HG03196 (cell line): ENCODE data around the gene SLC25A42.

Experiments used
- ATAC-seq: cut with Tn5 transposase; IDR thresholded peaks from one replicate; pipeline ENCODE4 v1.9.1; 2021; ENCODE audit not compliant: unreplicated experiment

The SLC25A42 gene

DNA sequence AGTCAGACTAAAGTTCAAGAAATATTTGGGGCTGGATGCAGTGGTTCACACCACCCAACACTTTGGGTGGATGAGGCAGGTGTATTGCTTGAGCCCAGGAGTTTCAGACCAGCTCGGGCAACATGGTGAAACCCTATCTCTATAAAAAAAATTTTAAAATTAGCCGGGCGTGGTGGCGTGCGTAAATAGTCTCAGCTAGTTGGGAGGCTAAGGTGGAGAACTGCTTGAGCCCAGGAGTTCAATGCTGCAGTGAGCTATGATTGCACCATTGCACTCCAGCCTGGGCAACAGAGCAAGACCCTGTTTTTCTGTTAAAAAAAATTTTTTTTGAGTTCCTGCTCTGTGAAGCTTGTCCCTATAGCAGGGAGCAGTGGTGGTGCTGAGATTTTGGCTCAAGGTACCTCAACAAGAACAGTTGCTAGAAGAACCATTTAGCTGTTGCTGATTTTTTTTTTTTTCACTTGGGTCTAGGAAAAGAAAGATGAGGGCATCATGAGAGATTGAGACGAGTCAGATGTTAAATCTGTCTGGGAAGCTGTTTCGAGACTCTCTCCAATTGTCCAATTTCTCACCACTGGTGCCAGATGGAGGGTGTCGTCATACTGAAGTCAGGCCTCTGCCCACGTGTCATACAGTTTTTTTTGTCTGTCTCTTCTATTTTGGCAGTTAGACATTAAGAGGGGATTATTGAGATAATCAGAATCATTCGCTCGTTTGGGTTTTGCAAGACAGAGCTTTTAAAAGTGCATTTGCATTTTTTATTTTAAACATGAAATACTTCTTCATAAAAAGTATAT is 3.7 kb downstream of the SLC25A42 start:
- no peak for ATAC-seq

DNA sequence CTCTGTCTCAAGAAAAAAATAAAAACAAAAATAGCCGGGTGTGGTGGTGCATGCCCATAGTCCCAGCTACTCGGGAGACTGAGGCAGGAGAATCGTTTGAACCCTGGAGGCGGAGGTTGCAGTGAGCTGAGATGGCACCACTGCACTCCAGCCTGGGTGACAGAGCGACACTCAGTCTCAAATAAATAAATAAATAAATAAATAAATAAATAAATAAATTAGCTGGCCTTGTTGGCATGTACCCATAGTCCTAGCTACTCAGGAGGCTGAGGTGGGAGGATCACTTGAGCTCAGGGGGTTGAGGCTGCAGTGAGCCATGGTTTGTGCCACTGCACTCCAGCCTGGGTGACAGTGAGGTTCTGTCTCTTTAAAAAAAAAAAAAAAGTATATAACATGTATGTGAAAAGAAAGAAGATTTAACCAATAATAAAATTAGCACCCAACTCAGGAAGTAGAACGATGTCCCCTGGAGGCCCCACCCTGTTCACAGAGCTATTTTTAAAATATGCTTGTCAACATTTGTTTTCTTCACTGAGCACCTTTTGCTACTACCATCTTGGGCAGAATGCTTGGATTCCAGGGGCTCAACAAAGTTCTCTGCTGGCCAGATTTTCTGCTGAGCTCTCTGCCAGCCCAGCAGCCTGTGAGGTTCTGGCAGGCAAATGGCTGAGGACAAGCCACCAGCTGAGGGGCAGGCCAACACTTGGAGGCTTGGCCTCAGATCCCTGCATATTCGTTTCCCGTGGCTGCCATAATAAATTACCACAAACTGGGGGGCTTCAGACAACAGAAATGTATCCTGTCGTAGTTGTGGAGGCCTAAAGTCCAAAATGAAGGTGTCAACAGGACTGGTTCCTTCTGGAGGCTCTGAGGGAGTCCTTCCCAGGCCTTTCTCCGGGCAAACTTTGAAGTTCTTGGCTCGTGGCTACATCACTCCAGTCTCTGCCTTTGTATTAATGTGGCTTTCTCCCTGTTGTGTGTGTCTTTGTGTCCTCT is 5.2 kb downstream of the SLC25A42 start:
- ATAC-seq: no peak

DNA sequence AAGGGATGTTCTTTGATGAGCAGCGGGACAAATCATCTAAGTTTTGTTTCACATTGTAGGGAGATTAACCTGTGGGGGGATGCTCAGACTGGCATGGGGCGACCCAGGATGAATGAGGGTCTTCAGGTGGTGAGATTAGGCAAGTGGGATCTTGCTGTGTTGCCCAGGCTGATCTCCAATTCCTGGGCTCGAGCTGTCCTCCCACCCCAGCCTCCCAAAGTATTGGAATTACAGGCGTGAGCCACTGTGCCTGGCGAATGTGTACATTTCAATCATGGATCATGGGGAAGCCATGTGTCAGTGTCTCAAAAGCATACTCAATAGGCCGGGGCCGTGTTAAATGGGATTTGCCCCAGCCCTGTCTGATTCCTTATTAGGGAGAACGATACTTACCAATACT is 8.1 kb downstream of the SLC25A42 start:
- ATAC-seq: no peak

DNA sequence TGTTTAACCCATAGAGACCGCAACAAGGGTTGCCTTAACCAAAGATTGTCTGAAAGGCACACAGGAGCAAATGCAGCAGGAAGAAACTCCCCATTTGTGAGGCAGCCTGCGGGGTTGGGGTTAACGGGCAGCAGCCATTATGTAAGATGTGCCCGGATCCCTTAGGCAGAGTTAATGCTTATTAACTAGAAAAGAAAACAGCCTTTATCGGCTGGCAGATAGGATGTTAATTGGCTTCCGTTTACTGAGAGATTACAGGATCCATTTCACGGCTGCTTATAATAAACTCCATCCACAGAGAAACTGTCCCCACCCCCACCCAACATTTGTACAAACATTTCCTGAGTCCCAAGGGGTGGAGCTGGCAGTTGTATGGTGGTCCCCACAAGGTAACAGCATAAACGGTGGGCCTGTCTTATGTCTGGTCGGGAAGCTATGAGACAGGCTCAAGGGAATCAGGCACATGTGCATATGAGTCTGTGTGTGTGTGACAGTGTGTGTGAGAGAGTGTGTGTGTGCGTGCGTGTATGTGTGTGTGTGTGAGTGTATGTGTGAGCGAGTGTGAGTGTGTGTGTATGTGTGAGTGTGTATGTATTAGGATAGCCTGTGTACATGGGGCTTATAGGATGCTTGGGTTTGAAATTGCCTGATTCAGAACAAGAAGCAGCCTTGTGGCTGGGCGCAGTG is 10.5 kb downstream of the SLC25A42 start:
- no peak for ATAC-seq

DNA sequence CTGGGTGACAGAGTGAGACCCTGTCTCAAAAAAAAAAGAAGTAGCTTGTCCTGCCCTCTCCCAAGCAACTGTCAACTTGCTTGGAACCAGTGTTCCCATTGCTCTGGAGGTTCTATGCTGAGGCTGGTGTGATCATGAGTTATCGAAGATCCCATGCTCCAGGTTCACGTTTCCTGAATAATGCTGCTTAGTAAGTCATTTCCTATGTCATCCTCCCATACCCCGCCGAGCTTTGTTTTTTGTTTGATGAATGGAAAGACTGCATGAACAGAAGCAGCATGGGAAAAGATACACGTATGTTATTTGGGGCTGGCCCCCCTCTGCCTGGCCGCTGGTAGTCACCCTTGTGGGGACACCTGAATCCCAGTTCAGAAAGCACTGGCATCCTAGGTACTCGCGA is 11.3 kb downstream of the SLC25A42 start:
- no peak for ATAC-seq

DNA sequence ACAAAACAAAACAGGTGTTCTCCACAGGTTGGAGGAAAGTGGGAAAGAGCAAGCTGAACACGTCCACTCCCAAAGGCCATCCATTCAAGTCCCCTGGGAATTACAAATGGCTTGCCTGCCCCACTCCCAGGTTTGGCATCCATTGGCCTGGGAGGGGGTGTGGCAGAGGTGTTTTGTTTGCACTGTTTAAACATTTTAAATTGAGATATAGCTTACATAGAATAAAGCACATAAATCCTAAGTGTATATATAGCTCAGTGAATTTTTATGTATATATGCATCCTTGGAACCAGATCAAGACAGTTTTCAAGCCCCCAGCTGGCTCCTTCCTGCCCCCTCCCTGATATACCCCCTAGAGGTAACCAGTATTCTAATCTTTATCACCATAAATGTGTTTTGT is 12.7 kb downstream of the SLC25A42 start:
- ATAC-seq: no peak

DNA sequence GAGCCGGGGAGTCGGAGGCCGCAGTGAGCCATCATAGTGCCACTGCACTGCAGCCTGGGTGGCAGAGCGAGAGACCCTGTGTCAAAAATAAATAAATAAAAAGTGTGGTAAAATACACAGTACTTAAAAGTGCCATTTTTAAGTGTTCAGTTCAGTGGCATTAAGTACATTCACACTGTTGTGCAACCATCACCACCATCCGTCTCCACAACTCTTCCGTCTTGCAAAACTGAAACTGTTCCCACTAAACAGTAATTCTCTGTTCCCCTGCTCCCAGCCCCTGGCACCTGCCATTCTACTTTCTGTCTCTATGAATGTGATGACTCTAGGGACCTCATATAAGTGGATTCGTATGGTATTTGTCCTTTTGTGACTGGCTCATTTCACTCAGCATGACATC is 13.3 kb downstream of the SLC25A42 start:
- ATAC-seq: no peak

DNA sequence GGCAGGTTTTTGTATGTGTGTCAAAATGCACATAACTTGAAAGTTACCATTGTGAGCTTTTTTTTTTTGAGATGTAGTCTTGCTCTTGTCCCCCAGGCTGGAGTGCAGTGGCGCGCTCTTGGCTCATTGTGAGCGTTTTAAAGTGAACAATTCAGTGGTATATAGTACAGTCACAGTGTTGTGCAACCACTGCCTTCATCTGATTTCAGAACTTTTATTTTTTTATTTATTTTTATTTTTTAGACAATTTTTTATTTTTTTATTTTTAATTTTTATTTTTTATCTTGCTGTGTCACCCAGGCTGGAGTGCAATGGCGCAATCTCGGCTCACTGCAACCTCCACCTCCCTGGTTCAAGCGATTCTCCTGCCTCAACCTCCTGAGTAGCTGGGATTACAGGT is 15.0 kb downstream of the SLC25A42 start:
- no peak for ATAC-seq

DNA sequence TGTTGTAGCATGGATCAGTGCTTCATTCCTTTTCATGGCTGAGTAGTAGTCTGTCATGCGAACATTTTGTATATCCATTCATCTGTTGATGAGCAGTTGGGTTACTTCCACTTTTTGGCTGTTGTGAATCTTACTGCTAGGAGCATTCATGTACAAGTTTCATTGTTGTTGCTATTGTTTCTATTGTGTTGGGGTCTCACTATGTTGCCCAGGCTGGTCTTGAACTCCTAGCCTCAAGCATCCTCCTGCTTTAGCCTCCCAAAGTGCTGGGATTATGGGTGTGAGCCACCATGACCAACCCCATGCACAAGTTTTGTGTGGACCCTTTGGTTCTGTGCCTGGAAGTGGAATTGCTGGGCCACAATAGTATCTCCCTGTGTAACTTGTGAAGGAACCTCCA is 15.8 kb downstream of the SLC25A42 start:
- no peak for ATAC-seq

DNA sequence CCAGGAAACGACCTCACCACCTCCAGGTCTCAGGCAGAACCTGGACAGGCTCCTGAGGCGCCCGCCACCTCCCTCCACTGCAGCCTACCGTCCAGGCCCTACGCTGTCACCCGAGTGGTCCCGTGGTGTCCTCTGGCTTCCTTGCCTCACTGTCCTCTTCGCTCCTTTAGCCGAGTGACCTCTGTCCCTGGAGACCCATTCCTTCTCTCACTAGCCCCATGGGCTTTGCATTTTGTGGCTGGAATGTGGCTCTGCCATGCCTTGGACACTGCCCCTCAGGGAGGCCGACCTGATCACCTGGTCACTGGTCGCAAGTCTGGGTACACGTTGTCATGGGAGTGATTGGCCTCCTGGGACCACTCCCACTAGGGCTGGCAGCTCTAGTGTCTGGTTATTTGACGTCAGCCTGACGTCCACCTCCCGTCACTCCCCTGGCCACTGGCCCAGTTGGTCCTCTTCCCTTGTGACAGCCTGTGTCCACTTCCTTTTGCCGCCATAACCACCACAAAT is 17.9 kb downstream of the SLC25A42 start:
- ATAC-seq: no peak

DNA sequence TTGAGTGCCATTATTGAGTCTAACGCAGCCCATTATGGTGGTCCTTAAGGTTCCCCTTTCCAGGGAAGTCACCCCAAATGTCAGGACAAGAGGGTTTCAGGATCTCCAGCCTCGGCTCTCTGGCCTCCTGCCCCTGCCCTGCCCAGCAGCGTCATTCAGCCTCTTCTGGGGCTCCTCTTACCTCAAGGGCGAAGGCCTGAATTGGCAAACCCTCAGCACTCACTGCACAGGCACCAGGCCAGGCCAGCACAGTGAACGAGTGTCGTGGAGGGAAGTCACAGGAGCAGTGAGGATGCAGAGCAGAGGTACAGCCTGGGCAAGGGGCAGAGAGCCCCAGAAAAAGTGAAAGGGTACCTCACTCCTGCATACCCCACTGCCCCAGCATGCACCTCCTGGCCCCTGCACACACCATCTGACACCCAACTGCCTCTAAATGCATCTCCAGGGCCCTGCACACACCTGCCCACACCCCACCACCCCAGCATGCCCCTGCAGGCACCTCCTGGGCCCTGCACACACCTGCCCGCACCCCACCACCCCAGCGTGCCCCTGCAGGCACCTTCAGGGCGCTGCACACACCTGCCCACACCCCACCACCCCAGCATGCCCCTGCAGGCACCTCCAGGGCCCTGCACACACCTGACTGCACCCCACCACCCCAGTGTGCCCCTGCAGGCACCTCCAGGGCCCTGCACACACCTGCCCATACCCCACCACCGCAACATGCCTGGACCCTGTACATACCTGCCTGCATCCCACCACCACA is 19.8 kb downstream of the SLC25A42 start:
- ATAC-seq: no peak

DNA sequence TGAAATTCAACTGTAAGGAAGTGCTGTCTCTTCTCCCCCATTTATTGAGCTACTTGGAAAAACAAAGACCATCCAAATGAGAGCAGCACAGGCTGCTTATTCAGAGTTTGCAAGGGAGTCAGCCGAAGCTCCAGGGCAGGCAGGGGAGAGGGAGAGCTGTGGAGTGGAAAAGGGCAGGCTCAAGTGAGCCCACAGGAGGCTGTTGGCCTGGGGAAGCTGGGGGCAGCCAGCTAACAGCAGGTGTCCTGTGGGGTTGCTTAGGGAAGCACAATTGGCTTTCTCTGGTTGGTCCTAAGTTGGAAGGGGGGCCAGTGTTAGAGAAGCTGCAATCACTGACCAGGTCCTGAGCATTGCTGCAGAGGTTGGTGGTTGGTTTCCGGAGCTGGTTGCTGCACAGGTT is 23.9 kb downstream of the SLC25A42 start:
- no peak for ATAC-seq

DNA sequence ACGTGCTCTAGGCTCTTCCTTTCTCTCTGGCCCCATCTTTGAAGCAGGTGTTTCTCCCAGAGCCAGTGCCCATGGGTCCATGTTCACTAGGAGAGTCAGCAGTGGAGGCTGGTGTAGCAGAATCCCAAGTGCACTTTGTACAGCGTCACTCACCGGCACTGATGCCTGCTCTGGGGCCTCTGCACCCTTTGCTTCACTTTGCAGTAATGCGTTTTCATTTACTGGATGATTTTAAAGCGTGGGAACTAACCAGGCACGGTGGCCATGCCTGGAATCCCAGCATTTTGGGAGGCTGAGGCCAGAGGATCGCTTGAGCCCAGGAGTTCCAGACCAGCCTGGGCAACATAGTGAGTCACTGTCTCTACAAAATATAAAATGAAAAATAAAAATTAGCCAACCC is 30.7 kb downstream of the SLC25A42 start:
- ATAC-seq: no peak

DNA sequence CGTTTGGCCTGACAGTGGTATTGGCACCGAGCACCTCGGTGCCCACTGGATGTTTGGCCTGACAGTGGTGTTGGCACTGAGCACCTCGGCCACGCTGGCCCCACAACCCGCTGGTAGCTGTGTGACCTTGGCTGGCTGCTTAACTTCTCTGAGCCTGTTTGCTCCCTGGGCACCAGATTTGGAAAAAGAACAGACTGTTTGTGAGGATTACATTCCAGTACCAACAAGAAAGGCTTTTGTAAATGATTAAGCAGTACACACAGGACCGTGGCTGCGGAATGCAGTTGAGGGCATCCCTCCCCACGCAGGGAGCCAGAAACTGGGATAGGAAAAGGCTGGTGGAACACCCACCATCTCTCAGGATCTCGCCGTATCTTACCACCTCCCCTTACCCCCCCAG is 31.9 kb downstream of the SLC25A42 start:
- ATAC-seq: no peak

DNA sequence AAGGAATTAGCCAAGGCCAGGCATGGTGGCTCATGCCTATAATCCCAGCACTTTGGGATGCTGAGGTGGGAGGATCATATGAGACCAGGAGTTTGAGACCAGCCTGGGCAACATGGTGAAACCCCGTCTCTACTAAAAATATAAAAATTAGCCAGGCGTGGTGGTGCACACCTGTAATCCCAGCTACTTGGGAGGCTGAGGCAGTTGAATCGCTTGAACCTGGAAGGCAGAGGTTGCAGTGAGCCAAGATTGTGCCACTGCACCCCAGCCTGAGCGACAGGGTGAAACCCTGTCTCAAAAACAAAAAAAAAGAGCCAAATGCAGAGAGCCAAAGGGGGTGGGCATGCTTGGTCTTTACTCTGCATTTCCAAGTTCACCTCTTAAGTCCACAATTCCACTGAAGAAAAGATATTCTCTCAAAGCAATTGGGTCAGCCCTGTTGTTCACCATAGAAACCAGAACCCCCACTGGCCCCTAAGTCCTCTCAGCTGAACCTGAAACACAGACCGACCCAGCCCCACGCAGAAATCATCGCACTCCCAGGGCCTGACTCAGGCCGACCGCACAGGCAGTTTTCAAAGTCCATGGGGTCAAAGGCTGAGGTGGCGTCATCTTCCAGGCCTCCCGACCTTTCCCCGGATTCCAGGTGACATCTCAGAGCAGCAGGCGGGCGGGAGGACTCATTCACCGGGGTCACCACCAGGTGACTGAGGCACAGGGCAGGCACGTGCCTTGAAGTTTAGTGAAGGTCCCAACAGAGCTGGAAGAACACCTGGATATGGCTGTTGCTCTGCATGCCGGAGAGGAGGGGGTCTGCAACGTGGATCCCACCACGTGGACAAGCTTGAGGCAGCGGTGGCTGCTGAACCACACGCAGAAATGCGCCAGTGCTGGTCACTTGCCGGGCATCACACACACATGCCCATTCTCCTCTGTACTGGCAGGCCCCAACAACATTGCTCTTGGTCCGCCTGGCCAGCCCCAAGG is 33.1 kb downstream of the SLC25A42 start:
- no peak for ATAC-seq

DNA sequence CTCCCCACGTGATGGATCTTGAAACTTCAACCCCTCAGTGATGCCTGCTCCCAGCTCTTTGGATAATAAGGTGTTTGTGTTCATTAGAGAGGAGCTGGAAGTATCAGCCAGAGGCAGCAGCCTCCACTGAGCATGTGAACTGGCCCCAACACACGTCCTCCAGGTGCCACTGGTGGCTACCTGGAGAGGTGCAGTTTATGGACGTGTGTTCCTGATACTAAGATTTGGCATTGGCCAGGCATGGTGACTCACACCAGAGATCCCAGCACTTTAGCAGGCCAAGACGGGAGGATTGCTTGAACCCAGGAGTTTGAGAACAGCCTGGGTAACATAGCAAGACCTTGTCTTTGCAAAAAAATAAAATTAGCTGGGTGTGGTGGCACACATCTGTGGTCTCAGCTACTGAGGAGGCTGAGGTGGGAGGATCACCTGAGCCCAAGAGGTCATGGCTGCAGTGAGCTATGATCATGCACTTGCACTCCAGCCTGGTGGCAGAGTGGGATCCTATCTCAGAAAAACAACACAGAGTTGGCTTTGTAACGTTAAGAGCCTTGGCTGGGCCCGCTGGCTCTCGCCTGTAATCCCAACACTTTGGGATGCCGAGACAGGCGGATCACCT is 34.4 kb downstream of the SLC25A42 start:
- no peak for ATAC-seq

DNA sequence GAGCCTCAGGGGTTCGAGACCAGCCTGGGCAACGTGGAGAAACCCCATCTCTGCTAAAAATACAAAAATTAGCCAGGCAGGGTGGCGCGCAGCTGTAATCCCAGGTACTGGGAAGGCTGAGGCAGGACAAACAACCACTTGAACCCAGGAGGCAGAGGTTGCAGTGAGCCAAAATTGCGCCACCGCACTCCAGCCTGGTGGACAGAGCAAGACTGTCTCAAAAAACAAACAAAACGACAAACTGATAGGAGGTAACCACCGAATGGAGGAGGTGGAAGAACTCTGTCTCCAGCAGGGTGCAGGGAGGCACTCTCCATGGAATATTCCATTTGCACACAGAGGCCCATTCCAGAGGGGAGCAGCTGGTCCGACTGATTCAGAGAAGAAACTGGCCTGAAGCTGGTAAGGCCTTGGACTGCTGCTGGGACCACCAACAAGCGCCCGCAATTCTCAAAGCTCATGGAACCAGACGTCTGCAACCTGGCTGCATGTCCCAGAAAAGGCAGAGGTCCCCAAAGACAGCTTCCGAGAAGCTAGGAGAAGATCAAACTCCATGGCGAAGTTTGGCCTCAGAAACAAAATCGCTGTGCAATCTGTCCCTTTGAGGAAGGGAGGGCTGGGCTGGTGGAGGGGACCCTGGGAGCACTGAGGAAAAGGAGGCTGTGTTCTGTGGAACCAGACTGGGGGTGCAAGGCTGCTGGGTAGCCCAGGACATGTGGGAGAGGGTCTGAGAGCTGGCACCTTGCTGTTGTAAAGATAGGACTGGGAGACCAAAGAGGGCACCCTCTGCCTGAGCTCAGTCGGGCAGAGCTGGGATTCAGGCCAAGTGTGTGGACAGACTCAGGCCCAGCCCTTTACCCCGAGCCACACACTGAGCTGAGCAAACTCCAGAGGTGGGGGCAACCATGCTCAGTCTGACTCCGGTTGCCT is 35.2 kb downstream of the SLC25A42 start:
- ATAC-seq: no peak

DNA sequence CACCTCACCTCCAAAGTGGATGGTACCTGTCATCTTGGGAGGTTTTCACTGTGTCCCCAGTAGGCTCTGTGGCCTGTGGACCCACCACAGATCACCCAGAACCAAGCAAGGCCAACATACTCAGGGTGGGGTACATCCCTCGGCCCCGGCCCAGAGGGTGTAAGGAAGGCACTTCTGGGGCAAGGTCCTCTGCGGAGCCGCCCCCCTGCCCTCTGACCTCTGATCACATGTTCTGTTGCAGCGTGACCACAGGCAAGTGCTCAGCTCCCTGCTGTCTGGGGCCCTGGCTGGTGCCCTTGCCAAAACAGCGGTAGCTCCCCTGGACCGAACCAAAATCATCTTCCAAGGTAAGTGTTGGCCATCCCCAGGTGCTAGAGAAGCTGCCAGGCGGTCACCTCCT is 37.7 kb downstream of the SLC25A42 start:
- ATAC-seq: no peak
